H1 (cell line): ENCODE data around the gene OR13J1.

ENCODE experiments used
- POLR2A ChIP-seq, 2 experiments: IDR thresholded peaks; 1 replicate in 1 of 2; 2 replicates in 1 of 2; pipeline ENCODE4 v1.6.1; 2011; ENCODE audit warnings: low read depth in 2 of 2, low read length in 2 of 2, mild to moderate bottlenecking in 2 of 2; ENCODE audit errors: control extremely low read depth in 1 of 2
- RFX5 ChIP-seq: IDR thresholded peaks from 2 replicates; pipeline ENCODE4 v1.6.1; 2011; ENCODE audit warnings: low read depth, low read length, improper control_type of control experiment, borderline replicate concordance
- TAF1 ChIP-seq: IDR thresholded peaks from 2 replicates; pipeline ENCODE4 v1.6.1; 2011; ENCODE audit warnings: mild to moderate bottlenecking, low read depth, low read length
- TF ChIP-seq, protein P1 (sequence below), 3 experiments: IDR thresholded peaks; 1 replicate in 2 of 3; 2 replicates in 1 of 3; pipeline versions ENCODE4 v1.5.1 to v1.6.1; 2011; ENCODE audit warnings: low read length in 3 of 3, mild to moderate bottlenecking in 3 of 3, inconsistent platforms in 2 of 3, low read depth in 1 of 3, moderate library complexity in 1 of 3; ENCODE audit not compliant: insufficient read depth in 1 of 3; ENCODE audit errors: control extremely low read depth in 1 of 3

GRCh38 chr9:35861161-35861897, 8.9 kb downstream of the OR13J1 start:
- TF ChIP-seq TAF1 (no peak), POLR2A (IDR thresholded peaks at IDR 0.05; ENCODE audit: control extremely low read depth in 1 of 2, low read depth in 2 of 2, low read length in 2 of 2) (no peak), RFX5 (no peak)
- TF ChIP-seq, protein P1, sequence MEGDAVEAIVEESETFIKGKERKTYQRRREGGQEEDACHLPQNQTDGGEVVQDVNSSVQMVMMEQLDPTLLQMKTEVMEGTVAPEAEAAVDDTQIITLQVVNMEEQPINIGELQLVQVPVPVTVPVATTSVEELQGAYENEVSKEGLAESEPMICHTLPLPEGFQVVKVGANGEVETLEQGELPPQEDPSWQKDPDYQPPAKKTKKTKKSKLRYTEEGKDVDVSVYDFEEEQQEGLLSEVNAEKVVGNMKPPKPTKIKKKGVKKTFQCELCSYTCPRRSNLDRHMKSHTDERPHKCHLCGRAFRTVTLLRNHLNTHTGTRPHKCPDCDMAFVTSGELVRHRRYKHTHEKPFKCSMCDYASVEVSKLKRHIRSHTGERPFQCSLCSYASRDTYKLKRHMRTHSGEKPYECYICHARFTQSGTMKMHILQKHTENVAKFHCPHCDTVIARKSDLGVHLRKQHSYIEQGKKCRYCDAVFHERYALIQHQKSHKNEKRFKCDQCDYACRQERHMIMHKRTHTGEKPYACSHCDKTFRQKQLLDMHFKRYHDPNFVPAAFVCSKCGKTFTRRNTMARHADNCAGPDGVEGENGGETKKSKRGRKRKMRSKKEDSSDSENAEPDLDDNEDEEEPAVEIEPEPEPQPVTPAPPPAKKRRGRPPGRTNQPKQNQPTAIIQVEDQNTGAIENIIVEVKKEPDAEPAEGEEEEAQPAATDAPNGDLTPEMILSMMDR (IDR thresholded peaks at IDR 0.05; ENCODE audit: control extremely low read depth in 1 of 3, insufficient read depth in 1 of 3, low read depth in 1 of 3, low read length in 3 of 3), result no peak
